H1 (cell line): Measurements from ENCODE around the gene PCGF3. TPM values are rescaled to one million over a fixed set of nuclear protein-coding genes. Genes with fewer than 3 reads are reported as not detected.

Experiments used
- CBX8 ChIP-seq: fragments of 300-800, 300-1000 bp; sonication (generic); IDR thresholded peaks from 2 replicates; pipeline ENCODE4 v1.7.1; 2016; ENCODE audit warnings: low read depth, low read length, borderline replicate concordance
- CEBPB ChIP-seq: IDR thresholded peaks from 2 replicates; pipeline ENCODE4 v1.6.1; 2012; ENCODE audit warnings: low read depth, low read length
- E2F6 ChIP-seq: IDR thresholded peaks from 2 replicates; pipeline ENCODE4 v1.6.1; 2012; ENCODE audit warnings: inconsistent platforms
- HDAC6 ChIP-seq: IDR thresholded peaks from one replicate; pipeline ENCODE4 v1.7.1; 2012; ENCODE audit warnings: low read depth, mild to moderate bottlenecking, inconsistent platforms, low read length, moderate library complexity
- JUN ChIP-seq: IDR thresholded peaks from 2 replicates; pipeline ENCODE4 v1.6.1; 2011; ENCODE audit warnings: low read depth, mild to moderate bottlenecking, improper control_type of control experiment, low read length
- RXRA ChIP-seq: IDR thresholded peaks from 2 replicates; pipeline ENCODE4 v1.6.1; 2011; ENCODE audit warnings: low read depth, mild to moderate bottlenecking, low read length, moderate library complexity; ENCODE audit not compliant: insufficient read depth
- USF2 ChIP-seq: IDR thresholded peaks from 2 replicates; pipeline ENCODE4 v1.6.1; 2011; ENCODE audit warnings: low read length, improper control_type of control experiment
- polyA plus RNA-seq, 7 experiments: library from polyadenylated mRNA; depleted of rRNA in 3 of 7; stranded (reverse) in 5 of 7; unstranded in 2 of 7; fragments of >200 nt in 5 of 7; fragments of 200-250 nt in 2 of 7; gene quantifications; 1 replicate in 5 of 7; 2 replicates in 1 of 7; 4 replicates in 1 of 7; pipeline versions ENCODE4 v1.2.1 to v1.2.3, GENCODE V29; 2011 to 2013; ENCODE audit warnings: missing spikeins in 2 of 7, mixed read lengths in 2 of 7
- total RNA-seq: library from RNA; stranded (reverse); fragmentation: NEBNext Ultra II Directional; extraction: Animal tissue kit (Norgen Biotek cat#: 25700); gene quantifications from 2 replicates; pipeline ENCODE4 v1.2.1, GENCODE V29; 2021

The PCGF3 gene
- total and polyA plus RNA-seq, 2 of the 8 experiments (the other 6 are each of a cell fraction or from before 2014, with no cell fraction given): 52.7 to 52.9 TPM

- TF ChIP-seq E2F6: no peak
- TF ChIP-seq CBX8: no peak
- no peak for TF ChIP-seq RXRA
- no peak for TF ChIP-seq CEBPB
- no peak for TF ChIP-seq HDAC6
- TF ChIP-seq USF2: no peak
- no peak for TF ChIP-seq JUN
Observed at GRCh38 chr4:703336-704197, 2.1 kb upstream of the PCGF3 start (continued).
